Fibroblast of lung (primary cell): ENCODE results near the gene FGF1. TPM values are rescaled to one million over a fixed set of nuclear protein-coding genes. Genes with fewer than 3 reads are reported as not detected.

ENCODE experiments used
- DNase-seq, 2 donors: peaks; one replicate each; pipeline versions ENCODE4 v3.0.0 to v3.0.0-alpha.2; 2010; ENCODE audit warnings: low read depth in 2 of 2
- H2AFZ ChIP-seq: 2 replicates; pipeline ENCODE4 v1.5.1; 2012; ENCODE audit warnings: low read length, control low read depth, inconsistent platforms
- H3K27ac ChIP-seq: 2 replicates; pipeline ENCODE4 v1.5.1; 2011; ENCODE audit warnings: low read length, control low read depth; ENCODE audit not compliant: insufficient read depth
- H3K27me3 ChIP-seq: 2 replicates; pipeline ENCODE4 v1.5.1; 2011; ENCODE audit warnings: mild to moderate bottlenecking, low read length; ENCODE audit not compliant: control insufficient read depth, insufficient read depth
- H3K36me3 ChIP-seq: 2 replicates; pipeline ENCODE4 v1.5.1; 2011; ENCODE audit warnings: low read length; ENCODE audit not compliant: control insufficient read depth, insufficient read depth
- H3K4me1 ChIP-seq: 2 replicates; pipeline ENCODE4 v1.5.1; 2011; ENCODE audit warnings: low read length; ENCODE audit not compliant: control insufficient read depth, insufficient read depth; ENCODE audit errors: extremely low read depth
- H3K4me2 ChIP-seq: 2 replicates; pipeline ENCODE4 v1.5.1; 2011; ENCODE audit warnings: low read length, control low read depth; ENCODE audit not compliant: insufficient read depth; ENCODE audit errors: extremely low read depth
- H3K4me3 ChIP-seq, 4 experiments: fragments of 200-600 bp in 1 of 4; sonication (generic) in 1 of 4; replicated peaks in 1 of 4; 2 replicates each; pipeline ENCODE4 v1.5.1; 2011 to 2016; ENCODE audit warnings: low read length in 4 of 4, low read depth in 3 of 4, mild to moderate bottlenecking in 3 of 4, control low read depth in 2 of 4, inconsistent platforms in 1 of 4, mixed read lengths in 1 of 4; ENCODE audit not compliant: insufficient read depth in 1 of 4; ENCODE audit errors: control extremely low read depth in 1 of 4
- H3K79me2 ChIP-seq: 2 replicates; pipeline ENCODE4 v1.5.1; 2012; ENCODE audit warnings: mild to moderate bottlenecking, low read length, inconsistent platforms; ENCODE audit not compliant: control insufficient read depth, insufficient read depth
- H3K9ac ChIP-seq: 2 replicates; pipeline ENCODE4 v1.5.1; 2011; ENCODE audit warnings: mild to moderate bottlenecking, low read length, control low read depth; ENCODE audit not compliant: insufficient read depth
- H3K9me3 ChIP-seq: 2 replicates; pipeline ENCODE4 v1.5.1; 2012; ENCODE audit warnings: low read depth, low read length; ENCODE audit not compliant: control insufficient read depth, insufficient read depth
- H4K20me1 ChIP-seq: 2 replicates; pipeline ENCODE4 v1.5.1; 2011; ENCODE audit warnings: low read length; ENCODE audit not compliant: control insufficient read depth, insufficient read depth; ENCODE audit errors: extremely low read depth
- CTCF ChIP-seq, 2 donors: IDR thresholded peaks in 1 of 2; conservative IDR thresholded peaks in 1 of 2; 1 replicate in 1 of 2; 2 replicates in 1 of 2; pipeline ENCODE4 v1.5.1; 2011 to 2012; ENCODE audit warnings: low read length in 2 of 2, control low read depth in 1 of 2, inconsistent platforms in 1 of 2, low read depth in 1 of 2, mild to moderate bottlenecking in 1 of 2
- EZH2 ChIP-seq: IDR thresholded peaks from 2 replicates; pipeline ENCODE4 v1.5.1; 2012; ENCODE audit warnings: low read length, control low read depth, mild to moderate bottlenecking; ENCODE audit errors: missing control alignments
- polyA plus RNA-seq, 2 donors: library from polyadenylated mRNA; depleted of rRNA in 1 of 2; stranded (reverse) in 1 of 2; unstranded in 1 of 2; fragments of >200 nt; gene quantifications; 2 replicates each; pipeline ENCODE4 v1.2.1, GENCODE V29; 2011 to 2012; ENCODE audit warnings: missing spikeins in 1 of 2
- total RNA-seq: library from RNA; depleted of rRNA; stranded (reverse); fragments of >200 nt; gene quantifications from 2 replicates; pipeline ENCODE4 v1.2.1, GENCODE V29; 2014

FGF1 gene
- total and polyA plus RNA-seq, 2 donors (not counting 1 experiment from before 2014, with no cell fraction given): 3.5 to 17.7 TPM

DNA sequence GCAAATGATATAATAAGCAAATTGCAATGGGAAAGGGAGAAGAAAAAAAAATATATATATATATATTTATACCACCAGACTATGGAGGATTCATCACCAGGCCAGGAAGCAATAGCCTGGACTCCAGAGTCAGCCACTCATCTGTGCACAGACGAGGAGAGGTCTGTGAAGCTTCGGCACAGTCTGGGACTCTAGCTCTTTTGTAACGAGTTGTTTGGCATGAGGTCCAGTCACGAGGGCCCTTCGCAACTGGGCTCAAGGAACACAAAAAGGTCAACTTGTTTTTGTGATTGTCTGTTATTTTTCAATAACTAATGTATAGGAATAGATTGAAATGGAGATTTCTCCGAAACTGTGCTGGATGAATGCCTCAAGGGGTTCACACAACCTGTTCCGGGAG is 14.7 kb upstream of the FGF1 start:
- Histone ChIP-seq H3K27me3 (no peaks in the 10 kb centered on the region), H3K79me2 (no peaks in the 10 kb centered on the region), H4K20me1 (no peaks in the 10 kb centered on the region), H3K4me2 (no peak overlapping the region), H3K4me1 (peaks cover 13% of the 10 kb centered on the region), H3K9ac (no peak overlapping the region), H2AFZ (no peak overlapping the region), H3K36me3 (no peaks in the 10 kb centered on the region), H3K4me3 (no peak overlapping the region), H3K9me3 (no peaks in the 10 kb centered on the region), H3K27ac (no peak overlapping the region)
- TF ChIP-seq EZH2: no peak
- TF ChIP-seq CTCF (conservative IDR thresholded peaks at IDR 0.05 in 1 of 2, IDR thresholded peaks at IDR 0.05 in 1 of 2; ENCODE audit: low read depth in 1 of 2, low read length in 2 of 2): no peak
- DNase-seq: no peak

GRCh38 chr5:142699184-142699720 is 13.4 kb upstream of the FGF1 start:
- TF ChIP-seq EZH2: no peak
- peak; percentile 95 to 98 for TF ChIP-seq CTCF (conservative IDR thresholded peaks at IDR 0.05 in 1 of 2, IDR thresholded peaks at IDR 0.05 in 1 of 2; ENCODE audit: low read depth in 1 of 2, low read length in 2 of 2)
- Histone ChIP-seq H3K4me3 (no peak overlapping the region), H3K9ac (no peak overlapping the region), H3K27me3 (no peaks in the 10 kb centered on the region), H3K36me3 (no peaks in the 10 kb centered on the region), H2AFZ (no peak overlapping the region), H3K4me1 (peaks cover 13% of the 10 kb centered on the region), H3K79me2 (no peaks in the 10 kb centered on the region), H3K9me3 (no peaks in the 10 kb centered on the region), H3K27ac (no peak overlapping the region), H4K20me1 (no peaks in the 10 kb centered on the region), H3K4me2 (no peak overlapping the region)
- peak; percentile 59 to 89 for DNase-seq

GRCh38 chr5:142698447-142699183 is 12.7 kb upstream of the FGF1 start:
- DNase-seq: no peak
- TF ChIP-seq EZH2 (no peak), CTCF (conservative IDR thresholded peaks at IDR 0.05 in 1 of 2, IDR thresholded peaks at IDR 0.05 in 1 of 2; ENCODE audit: low read depth in 1 of 2, low read length in 2 of 2) (no peak)
- Histone ChIP-seq H3K4me3 (no peak overlapping the region), H3K4me2 (peak overlapping the region; percentile 32), H3K36me3 (no peaks in the 10 kb centered on the region), H2AFZ (peak overlapping the region; percentile 45), H3K79me2 (no peaks in the 10 kb centered on the region), H4K20me1 (no peaks in the 10 kb centered on the region), H3K4me1 (peaks cover 13% of the 10 kb centered on the region), H3K9ac (no peak overlapping the region), H3K27ac (no peak overlapping the region), H3K27me3 (no peaks in the 10 kb centered on the region), H3K9me3 (no peaks in the 10 kb centered on the region)
